8988T (cell line): ENCODE results near the gene TEX10.
"Not testable (repeated sequence)": the region's sequence is repeated elsewhere in the genome, so short reads cannot be mapped to it uniquely, and the experiment has no call there.

Source experiments
- DNase-seq: peaks from one replicate; pipeline ENCODE4 v3.0.0; 2011

The TEX10 gene

DNA sequence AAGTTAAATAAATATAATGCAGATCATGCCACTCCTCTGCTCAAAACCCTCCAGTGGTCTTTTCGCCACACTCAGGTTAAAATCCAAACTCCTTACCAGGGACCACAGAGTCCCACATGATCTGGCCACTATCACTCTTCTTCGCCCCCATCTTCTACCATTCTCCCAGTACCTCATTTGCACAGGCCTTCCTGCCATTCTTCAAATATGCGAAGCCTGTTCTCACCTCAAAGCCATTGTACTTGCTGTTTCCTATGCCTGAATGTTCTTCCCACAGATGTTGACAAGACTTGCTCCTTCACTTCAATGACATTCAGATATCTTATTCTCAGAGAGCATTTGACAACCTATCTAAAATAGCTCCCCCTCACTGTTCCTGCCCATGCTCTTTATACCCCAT is 10.9 kb downstream of the TEX10 start:
- no peak for DNase-seq

DNA sequence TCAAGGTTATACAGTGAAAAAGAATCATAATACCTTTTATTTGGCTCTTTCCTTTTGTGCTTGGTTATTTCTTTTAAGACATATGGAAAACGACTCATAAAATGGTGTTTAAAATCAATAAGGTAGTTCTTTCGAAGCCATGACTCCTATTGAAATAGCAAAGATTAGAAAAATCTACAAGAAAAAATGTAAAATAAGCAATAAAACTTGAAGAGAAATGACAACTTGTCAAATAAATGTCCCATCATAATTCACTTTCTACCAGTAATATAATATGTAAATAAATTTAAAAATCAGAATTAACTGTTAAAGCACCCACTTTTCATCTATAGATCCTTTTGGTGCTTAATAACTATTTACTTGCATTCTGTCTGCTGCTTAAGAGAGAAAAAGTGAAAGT is 12.5 kb downstream of the TEX10 start:
- no peak for DNase-seq

DNA sequence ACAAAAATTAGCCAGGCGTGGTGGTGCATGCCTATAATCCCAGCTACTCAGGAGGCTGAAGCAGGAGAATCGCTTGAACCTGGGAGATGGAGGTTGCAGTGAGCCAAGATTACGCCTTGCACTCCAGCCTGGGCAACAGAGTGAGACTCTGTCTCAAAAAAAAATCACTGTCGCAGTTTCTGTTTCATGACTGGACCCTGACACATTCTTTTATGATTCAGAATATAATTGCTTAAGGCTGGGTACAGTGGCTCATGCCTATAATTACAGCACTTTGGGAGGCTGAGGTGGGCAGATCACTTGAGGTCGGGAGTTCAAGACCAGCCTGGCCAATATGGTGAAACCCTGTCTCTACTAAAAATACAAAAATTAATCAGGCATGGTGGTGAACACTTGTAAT is 14.0 kb downstream of the TEX10 start:
- DNase-seq = not testable (repeated sequence)

GRCh38 chr9:100324594-100325200 is 28.0 kb downstream of the TEX10 start:
- no peak for DNase-seq

DNA sequence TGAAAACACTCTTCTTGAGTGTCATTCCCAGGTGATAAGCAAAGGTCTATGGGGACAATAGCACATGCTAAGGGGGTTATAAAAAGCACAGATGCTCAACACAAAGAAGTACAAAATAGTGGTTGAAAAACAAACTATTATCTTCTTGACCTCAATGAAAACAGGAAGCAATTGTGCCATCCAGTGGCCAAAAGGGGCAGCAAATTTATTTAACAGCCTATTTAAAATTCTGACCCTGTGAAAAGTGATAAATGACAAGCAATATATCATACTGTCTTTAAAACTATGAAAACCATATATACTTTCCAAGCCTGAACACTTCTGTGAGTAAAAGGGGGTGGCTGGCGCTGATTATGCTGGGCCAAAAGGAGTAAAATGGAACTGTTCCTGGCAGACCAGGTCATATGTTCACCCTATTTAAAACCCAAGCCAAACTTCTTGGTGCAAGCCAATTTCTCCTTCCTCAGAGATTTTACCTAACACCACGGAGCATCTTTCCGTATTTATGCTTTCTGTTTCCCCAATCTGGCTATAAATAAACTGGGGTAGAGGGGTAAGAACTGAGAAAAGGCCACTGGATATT is 29.7 kb downstream of the TEX10 start:
- DNase-seq = no peak

DNA sequence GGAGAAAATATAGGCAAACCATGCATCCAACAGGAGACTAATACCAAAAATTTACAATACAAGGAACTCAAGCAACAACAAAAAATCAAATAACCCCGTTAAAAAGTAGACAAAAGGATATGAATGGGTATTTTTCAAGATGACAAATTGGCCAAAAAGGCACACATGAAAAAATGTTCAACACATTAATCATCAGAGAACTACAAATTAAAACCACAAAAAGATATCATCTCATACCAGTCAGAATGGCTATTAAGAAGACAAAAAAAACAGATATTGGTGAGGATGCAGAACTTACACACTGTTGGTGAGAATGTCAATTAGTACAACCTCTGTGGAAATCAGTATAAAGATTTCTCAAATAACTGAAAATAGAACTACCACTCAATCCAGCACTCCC is 35.0 kb downstream of the TEX10 start:
- DNase-seq = no peak

DNA sequence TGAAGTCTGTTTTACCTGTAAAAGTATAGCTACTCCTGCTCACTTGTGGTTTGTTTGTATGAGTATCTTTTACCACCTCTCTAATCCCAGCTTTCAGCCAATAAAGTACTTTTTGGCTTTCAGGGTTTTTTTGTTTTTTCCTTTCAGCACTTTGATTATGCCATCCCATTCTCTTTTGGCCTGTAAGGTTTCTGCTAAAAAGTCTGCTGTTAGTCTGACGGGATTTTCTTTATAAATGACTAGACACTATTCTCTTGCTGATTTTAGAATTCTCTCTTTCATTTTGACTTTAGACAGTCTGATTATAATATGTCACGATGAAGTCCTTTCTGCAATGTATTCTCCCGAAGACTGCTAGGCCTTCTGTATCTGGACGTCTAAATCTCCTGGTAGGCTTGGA is 37.2 kb downstream of the TEX10 start:
- no peak for DNase-seq

GRCh38 chr9:100309992-100310391 is 42.8 kb downstream of the TEX10 start:
- no peak for DNase-seq

- DNase-seq = no peak
Observed at GRCh38 chr9:100308965-100309564, 43.7 kb downstream of the TEX10 start.

- no peak for DNase-seq
Observed at GRCh38 chr9:100307080-100307479, 45.7 kb downstream of the TEX10 start.

DNA sequence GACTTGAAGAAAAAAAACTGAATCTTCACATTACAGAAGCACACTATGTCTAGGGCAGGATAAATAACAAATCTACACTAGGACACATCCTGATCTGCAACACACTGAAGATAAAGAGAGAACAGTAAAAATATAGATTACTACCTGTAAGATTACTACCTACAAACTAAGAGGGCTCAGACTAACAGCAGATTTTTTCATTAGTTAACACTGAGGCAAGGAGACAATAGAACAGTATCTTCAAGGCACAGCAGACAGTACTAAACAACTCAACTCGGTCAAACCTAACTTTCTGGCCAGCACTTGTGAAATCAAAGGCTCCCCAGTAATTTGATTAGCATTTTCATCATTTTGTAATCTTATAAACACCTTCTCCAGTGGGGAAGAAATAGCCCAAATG is 46.5 kb downstream of the TEX10 start:
- no peak for DNase-seq

- no peak for DNase-seq
Observed at GRCh38 chr9:100303747-100304146, 49.0 kb downstream of the TEX10 start.

- no peak for DNase-seq
Observed at GRCh38 chr9:100298378-100298777, 54.4 kb downstream of the TEX10 start.

- no peak for DNase-seq
Observed at GRCh38 chr9:100296407-100296806, 56.3 kb downstream of the TEX10 start.

- DNase-seq = no peak
Observed at GRCh38 chr9:100295240-100295639, 57.5 kb downstream of the TEX10 start.

- DNase-seq = no peak
Observed at GRCh38 chr9:100294806-100295205, 57.9 kb downstream of the TEX10 start.

- no peak for DNase-seq
Observed at GRCh38 chr9:100294341-100294740, 58.4 kb downstream of the TEX10 start.

- no peak for DNase-seq
Observed at GRCh38 chr9:100292414-100292813, 60.3 kb downstream of the TEX10 start.

DNA sequence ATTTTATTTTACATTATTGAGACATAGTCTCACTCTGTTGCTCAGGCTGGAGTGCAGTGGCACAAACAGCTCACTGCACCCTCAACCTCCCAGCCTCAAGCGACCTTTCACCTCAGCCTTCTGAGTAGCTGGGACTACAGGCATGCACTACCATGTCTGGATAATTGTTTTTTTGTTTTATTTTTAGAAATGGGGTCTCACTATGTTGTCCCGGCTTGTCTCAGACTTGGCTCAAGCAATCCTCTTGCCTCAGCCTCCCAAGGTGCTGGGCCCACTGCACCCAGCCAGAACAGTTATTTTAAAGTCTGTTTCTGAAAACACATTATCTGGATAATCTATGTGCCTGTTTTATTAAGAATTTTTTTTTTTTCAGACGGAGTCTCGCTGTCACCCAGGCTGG is 62.0 kb downstream of the TEX10 start:
- DNase-seq = no peak

GRCh38 chr9:100287186-100287585 is 65.6 kb downstream of the TEX10 start:
- DNase-seq = no peak

GRCh38 chr9:100286257-100286656 is 66.5 kb downstream of the TEX10 start:
- no peak for DNase-seq

DNA sequence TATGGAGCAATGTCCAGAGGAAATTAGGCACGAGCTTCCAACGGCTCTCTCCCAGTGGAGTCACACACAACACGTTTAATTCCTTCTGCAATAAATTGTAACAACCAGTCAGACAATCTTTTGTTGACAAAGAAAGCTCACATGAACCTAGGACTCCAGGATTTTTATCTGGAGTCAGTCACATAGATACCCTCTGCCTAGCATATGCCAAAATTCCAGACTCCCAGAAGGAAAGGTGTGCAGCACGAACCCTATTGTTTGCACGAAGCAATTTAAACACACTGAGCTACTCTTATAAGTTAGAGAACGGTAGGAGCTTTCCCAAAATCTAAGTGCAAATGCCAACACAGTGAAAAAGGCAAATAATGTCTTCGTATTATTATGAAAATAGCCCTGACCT is 67.1 kb downstream of the TEX10 start:
- DNase-seq = no peak

DNA sequence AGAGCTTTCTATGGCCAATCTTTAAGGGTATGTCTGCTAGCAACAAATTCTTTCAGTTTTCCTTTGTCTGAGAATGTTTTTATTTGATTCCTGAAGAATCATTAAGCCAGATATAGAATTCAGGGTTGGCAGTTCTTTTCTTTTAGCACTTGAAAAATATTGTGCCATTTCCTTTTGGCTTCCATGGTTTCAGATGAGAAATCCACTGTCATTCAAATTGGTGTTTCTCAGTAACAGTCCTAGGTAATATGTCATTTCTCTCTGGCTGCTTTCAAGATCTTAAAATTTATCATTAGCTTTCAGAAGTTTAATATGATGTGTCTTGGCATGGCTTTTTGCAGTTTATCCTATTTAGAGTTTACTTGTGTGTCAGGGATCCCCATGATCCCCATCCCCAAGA is 67.7 kb downstream of the TEX10 start:
- DNase-seq = no peak

DNA sequence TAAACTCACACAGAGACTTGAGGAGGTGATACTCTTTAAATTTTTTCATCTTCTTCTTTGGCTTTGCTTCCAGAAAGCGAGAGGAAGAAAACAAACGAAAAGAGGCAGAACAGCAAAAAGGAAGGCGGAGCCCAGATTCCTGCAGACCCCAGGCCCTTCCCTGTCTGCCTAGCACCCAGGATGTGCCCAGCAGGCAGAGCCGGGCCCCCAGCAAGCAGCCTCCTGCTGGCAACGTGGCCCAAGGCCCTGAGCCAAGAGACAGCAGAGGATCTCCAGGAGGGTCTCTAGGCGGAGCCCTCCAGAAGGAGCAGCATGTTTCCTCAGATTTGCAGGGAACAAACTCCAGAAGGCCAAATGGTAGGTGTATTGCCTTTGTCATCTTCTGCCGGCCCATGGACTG is 68.5 kb downstream of the TEX10 start:
- DNase-seq = no peak

DNA sequence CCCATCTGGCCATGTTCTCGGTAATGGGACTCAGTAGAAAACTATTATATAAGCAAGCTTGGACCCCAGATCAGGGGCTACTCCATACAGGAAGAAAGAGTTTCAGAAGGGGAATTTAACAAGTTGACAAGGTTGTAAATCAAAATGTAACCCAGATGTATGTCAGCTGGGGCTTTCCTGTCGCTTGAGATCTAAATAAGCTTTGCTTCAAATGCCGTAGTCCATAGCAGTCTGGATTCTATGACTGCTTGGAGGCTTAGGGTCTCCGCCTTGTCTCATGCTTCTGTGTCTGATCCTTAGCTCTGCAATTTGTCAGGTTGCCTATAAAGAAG is 70.4 kb downstream of the TEX10 start:
- DNase-seq = no peak
